SK-N-SH (cell line): ENCODE results near the gene HEBP2.

Experiments
- CTCF ChIP-seq: fragments of 200-600 bp; sonication (generic); IDR thresholded peaks from 2 replicates; pipeline ENCODE4 v1.6.1; 2017; ENCODE audit warnings: antibody characterized with exemption, mild to moderate bottlenecking, moderate library complexity
- EZH2phosphoT487 ChIP-seq: fragments of 200-600 bp; sonication (generic); IDR thresholded peaks from 2 replicates; pipeline ENCODE4 v1.6.1; 2017; ENCODE audit warnings: low read depth, mixed run types, mild to moderate bottlenecking, antibody characterized with exemption, moderate library complexity, borderline replicate concordance
- JUND ChIP-seq: IDR thresholded peaks from 2 replicates; pipeline ENCODE4 v1.4.0; 2012

DNA sequence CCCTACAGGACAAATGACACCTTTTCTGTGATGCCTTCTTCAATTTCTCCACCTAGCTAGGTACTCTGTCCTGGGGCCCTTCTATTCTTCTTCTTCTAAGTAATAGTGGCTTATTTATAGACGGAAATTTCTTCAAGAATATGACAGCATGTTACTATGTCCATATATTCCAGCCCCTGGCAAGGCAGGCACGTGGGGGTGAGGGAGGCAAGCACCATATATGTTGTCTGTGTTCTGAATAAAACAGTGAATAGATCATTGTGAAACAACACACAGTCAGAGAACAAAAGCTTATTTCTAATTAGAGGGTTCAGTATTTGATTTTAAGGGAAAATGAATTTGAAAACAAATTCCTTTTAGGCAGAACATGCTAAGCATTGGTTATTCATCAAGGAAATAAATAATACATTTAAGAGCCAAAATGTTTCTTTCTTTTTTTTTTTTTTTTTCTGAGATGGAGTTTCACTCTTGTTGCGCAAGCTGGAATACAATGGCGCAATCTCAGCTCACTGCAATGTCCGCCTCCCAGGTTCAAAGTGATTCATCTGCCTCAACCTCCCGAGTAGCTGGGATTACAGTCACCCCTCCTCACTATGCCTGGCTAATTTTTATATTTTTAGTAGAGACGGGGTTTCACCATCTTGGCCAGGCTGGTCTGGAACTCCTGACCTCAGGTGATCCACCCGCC lies 6.2 kb downstream of the HEBP2 start:
- TF ChIP-seq JUND, result no peak
- TF ChIP-seq EZH2phosphoT487, result no peak
- TF ChIP-seq CTCF, result no peak
